Stimulated activated naive CD8-positive, alpha-beta T cell treated with anti-CD3 and anti-CD28 coated beads, Interleukin-15, Interleukin-2, amounts not matched to agents 100 ng/mL and 50 ng/mL, for 24 hours (primary cell): ENCODE measurements around the gene PTPRE.

Experiments
- H3K27ac Mint-ChIP-seq: one replicate; pipeline ENCODE4 v1.8.0; 2021; ENCODE audit warnings: mild to moderate bottlenecking, mixed read lengths
- H3K27me3 Mint-ChIP-seq: one replicate; pipeline ENCODE4 v1.8.0; 2021; ENCODE audit warnings: mixed read lengths
- H3K36me3 Mint-ChIP-seq: one replicate; pipeline ENCODE4 v1.8.0; 2021; ENCODE audit warnings: low read depth, mixed read lengths
- H3K4me1 Mint-ChIP-seq: one replicate; pipeline ENCODE4 v1.8.0; 2021; ENCODE audit warnings: low read depth, mixed read lengths
- H3K4me3 Mint-ChIP-seq: one replicate; pipeline ENCODE4 v1.8.0; 2021; ENCODE audit warnings: mild to moderate bottlenecking, mixed read lengths
- H3K9me3 Mint-ChIP-seq: one replicate; pipeline ENCODE4 v1.8.0; 2021; ENCODE audit warnings: mixed read lengths

PTPRE gene

DNA sequence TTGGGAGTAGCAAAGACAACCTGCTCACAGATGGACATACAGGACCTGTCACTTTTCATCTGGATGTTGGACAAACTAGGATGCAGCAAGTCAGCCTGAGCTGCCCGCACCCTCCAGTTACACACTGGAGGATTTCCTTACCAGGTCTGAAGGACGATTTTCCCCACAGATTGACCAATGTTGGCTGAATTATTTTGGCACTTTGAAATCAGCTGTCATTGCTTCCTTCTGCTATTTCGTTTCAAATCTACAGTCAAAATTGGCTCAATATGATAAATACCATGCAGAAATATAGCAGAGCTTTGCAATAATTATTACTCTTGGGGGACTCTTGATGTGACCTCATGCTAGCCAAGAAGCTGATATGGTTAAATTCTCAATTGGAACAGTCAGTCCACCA, 16.7 kb upstream of the PTPRE start:
- no peak overlapping the region for H3K4me3 Mint-ChIP-seq
- H3K27me3 Mint-ChIP-seq, result peaks cover 6% of the 10 kb centered on the region
- H3K4me1 Mint-ChIP-seq, result no peaks in the 10 kb centered on the region
- no peak overlapping the region for H3K27ac Mint-ChIP-seq
- H3K9me3 Mint-ChIP-seq, result no peaks in the 10 kb centered on the region
- H3K36me3 Mint-ChIP-seq, result no peaks in the 10 kb centered on the region

- Mint-ChIP-seq H3K4me1 (no peaks in the 10 kb centered on the region), H3K36me3 (no peaks in the 10 kb centered on the region), H3K27ac (no peak overlapping the region), H3K4me3 (no peak overlapping the region), H3K9me3 (no peaks in the 10 kb centered on the region), H3K27me3 (peaks cover 6% of the 10 kb centered on the region)
Measured at GRCh38 chr10:127890832-127891334, 16.0 kb upstream of the PTPRE start.

GRCh38 chr10:127892743-127893142, 14.2 kb upstream of the PTPRE start, which contains the start of gene CLRN3:
TSS of gene CLRN3 (minus strand) at chr10:127892941. CDS start at chr10:127892784, 157 bp downstream.
- H3K27ac Mint-ChIP-seq, result no peak within 1 kb of the TSS
- no peaks in the 10 kb centered on the region for H3K9me3 Mint-ChIP-seq
- H3K27me3 Mint-ChIP-seq, result peaks cover 8% of the 10 kb centered on the region
- no peaks in the 10 kb centered on the region for H3K36me3 Mint-ChIP-seq
- no peaks in the 10 kb centered on the region for H3K4me1 Mint-ChIP-seq
- no peak within 1 kb of the TSS for H3K4me3 Mint-ChIP-seq

DNA sequence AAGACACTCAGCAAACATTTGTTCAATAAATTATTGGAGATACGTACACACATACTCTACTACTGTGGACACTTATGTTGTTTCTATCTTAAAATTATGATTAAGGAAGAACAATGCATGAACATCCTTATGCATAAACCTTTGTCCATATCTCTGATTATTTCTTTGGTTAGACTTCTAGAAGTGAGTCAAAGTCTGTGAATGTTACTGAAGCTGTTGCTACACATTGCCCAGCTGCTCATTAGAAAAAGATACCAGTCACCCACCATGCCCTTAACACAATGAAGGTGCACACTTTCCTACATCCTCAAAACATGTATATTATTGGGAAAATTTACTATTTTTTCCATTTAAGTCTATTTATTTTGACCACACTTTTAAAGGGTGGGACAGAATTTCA, 12.8 kb upstream of the PTPRE start:
- peaks cover 19% of the 10 kb centered on the region for H3K27me3 Mint-ChIP-seq
- H3K4me3 Mint-ChIP-seq, result no peak overlapping the region
- no peaks in the 10 kb centered on the region for H3K4me1 Mint-ChIP-seq
- no peaks in the 10 kb centered on the region for H3K36me3 Mint-ChIP-seq
- H3K27ac Mint-ChIP-seq, result no peak overlapping the region
- H3K9me3 Mint-ChIP-seq, result no peaks in the 10 kb centered on the region

DNA sequence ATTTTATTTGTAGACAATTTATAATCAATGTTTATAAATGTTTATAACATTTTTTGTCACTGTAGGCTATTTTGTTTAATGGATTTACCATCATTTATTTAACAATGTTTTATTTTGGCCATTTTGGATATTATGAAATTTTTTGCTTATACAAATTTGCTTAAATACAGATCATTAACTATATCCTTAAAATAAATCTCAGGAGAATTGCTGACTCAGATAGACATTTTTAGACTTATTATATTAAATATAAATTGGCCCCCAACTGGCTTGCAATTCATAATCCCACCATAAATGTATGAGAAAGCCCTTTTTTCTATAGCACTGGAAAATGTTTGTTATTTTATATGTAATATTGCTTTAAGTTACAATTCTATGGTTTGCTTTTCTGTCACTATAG, 10.3 kb upstream of the PTPRE start:
- Mint-ChIP-seq H3K4me3 (no peak overlapping the region), H3K27me3 (peaks cover 29% of the 10 kb centered on the region), H3K4me1 (no peaks in the 10 kb centered on the region), H3K27ac (no peak overlapping the region), H3K36me3 (no peaks in the 10 kb centered on the region), H3K9me3 (no peaks in the 10 kb centered on the region)

DNA sequence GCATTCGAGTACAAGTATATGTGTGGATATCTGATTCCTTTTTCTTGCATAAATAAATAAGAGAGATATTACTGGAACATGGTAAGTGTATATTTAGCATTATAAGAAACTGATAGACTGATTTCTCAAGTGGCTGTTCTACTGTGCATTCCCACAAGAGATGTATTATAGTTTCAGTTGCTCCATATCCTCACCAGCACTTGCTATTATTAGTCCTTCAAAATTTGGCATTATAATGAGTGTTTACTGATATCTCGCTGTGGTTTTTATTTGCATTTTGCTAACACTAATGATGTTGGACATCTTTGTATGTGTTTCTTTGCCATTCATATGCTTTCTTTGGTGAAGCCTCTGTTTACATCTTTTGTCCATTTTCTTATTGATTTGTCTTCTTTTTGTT, 9.7 kb upstream of the PTPRE start:
- Mint-ChIP-seq H3K9me3 (no peaks in the 10 kb centered on the region), H3K4me3 (no peak overlapping the region), H3K36me3 (no peaks in the 10 kb centered on the region), H3K27me3 (peaks cover 29% of the 10 kb centered on the region), H3K4me1 (no peaks in the 10 kb centered on the region), H3K27ac (no peak overlapping the region)

DNA sequence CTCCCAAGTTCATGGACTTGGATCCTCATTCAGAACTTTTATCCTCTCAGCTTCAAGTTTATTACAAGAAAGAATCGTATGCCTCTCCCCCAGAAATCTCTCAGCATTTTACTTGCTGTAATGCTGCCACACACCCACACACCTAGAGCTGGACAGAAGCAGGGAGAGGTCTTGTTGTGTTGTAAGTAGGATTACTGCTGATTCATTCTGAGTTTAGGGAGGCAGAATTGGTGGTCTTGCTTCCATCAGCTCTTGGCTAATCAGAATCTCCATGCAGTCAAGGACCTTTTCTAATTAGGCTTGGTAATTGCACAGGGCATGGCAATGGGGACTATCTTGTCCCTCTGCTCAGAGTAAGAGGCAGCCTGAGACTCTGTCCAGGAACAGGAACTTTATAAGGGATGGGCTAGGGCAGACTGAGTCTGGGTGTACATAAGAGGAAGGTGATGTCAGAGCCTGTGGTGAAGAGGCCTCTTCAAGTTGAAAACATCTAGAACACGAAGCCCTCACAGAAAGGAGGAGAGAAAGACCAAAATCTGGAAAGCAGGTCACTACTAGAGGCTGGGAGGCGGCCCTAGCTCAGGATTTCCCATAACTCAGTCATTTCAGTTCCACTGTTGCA, 7.0 kb upstream of the PTPRE start:
- Mint-ChIP-seq H3K9me3 (no peaks in the 10 kb centered on the region), H3K4me1 (no peaks in the 10 kb centered on the region), H3K27ac (no peak overlapping the region), H3K36me3 (no peaks in the 10 kb centered on the region), H3K4me3 (no peak overlapping the region), H3K27me3 (peaks cover 30% of the 10 kb centered on the region)

GRCh38 chr10:127903789-127904188, 3.1 kb upstream of the PTPRE start:
- H3K4me3 Mint-ChIP-seq, result no peak overlapping the region

DNA sequence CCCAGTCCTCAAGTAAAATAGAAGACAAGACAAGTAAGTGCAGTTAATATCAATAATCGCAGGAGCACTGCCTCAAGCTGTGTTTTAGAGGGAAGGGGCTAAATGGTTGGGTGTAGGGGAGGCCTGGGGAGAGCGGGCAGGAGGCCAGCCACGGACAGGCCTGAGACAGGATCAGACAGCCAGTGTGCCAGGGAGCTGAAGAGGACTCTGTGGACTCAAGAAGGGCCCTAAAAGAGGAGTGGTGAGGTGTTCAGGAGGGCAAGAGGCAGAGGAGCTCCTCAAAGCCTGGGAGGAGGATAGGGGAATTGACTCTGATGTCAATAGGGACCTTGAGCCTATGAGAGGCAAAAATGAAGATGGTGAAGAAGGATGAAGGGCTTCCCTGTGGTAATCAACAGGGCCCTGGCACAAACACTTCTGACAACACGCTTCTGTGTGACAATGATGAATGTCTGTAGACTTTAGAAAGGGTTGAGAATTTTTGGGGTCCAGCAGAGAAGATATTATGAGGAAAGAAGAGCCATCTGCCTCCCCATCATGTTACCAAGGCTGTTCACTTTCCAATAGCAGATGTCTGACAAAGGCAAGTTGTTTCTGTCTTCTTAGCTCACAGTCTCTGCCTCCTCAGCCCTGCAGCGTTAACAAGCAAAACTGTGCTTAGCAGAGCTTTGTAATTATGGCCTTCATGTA, 2.4 kb upstream of the PTPRE start:
- Mint-ChIP-seq H3K27me3 (peaks cover 27% of the 10 kb centered on the region), H3K4me3 (no peak overlapping the region), H3K27ac (no peak overlapping the region), H3K36me3 (no peaks in the 10 kb centered on the region), H3K4me1 (no peaks in the 10 kb centered on the region), H3K9me3 (no peaks in the 10 kb centered on the region)

More at GRCh38 chr10:127903789-127904188, 3.1 kb upstream of the PTPRE start:
- Mint-ChIP-seq H3K27me3 (peaks cover 34% of the 10 kb centered on the region), H3K36me3 (no peaks in the 10 kb centered on the region), H3K4me1 (no peaks in the 10 kb centered on the region), H3K27ac (no peak overlapping the region), H3K9me3 (no peaks in the 10 kb centered on the region)

GRCh38 chr10:127905001-127905847, 1.7 kb upstream of the PTPRE start:
- Mint-ChIP-seq H3K27me3 (peaks cover 21% of the 10 kb centered on the region), H3K4me3 (no peak overlapping the region), H3K27ac (no peak overlapping the region), H3K36me3 (no peaks in the 10 kb centered on the region), H3K9me3 (no peaks in the 10 kb centered on the region), H3K4me1 (no peaks in the 10 kb centered on the region)

DNA sequence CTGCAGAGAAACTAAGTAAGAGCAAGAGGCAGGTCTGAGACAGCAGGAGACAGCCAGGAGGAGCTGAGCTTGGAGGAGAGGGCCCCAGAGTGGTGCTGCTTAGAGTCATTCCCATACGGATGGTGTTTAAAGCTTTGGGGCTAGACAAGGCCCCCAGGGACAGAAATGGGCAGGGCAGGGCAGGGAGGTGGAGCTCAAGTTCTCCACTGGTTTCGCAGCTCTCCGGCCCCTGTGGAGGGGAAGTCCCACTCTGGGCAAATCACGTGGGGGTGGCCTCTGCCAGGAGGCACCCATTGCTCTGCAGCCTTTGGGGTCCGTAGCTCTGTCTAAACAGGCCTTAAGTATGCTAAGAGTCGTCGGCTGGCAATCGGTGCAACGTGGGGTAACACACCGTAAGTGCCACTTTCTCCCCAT, 1.0 kb upstream of the PTPRE start:
- H3K27me3 Mint-ChIP-seq, result peaks cover 21% of the 10 kb centered on the region
- no peaks in the 10 kb centered on the region for H3K36me3 Mint-ChIP-seq
- H3K9me3 Mint-ChIP-seq, result no peaks in the 10 kb centered on the region
- no peaks in the 10 kb centered on the region for H3K4me1 Mint-ChIP-seq
- no peak overlapping the region for H3K27ac Mint-ChIP-seq
- H3K4me3 Mint-ChIP-seq, result no peak overlapping the region

DNA sequence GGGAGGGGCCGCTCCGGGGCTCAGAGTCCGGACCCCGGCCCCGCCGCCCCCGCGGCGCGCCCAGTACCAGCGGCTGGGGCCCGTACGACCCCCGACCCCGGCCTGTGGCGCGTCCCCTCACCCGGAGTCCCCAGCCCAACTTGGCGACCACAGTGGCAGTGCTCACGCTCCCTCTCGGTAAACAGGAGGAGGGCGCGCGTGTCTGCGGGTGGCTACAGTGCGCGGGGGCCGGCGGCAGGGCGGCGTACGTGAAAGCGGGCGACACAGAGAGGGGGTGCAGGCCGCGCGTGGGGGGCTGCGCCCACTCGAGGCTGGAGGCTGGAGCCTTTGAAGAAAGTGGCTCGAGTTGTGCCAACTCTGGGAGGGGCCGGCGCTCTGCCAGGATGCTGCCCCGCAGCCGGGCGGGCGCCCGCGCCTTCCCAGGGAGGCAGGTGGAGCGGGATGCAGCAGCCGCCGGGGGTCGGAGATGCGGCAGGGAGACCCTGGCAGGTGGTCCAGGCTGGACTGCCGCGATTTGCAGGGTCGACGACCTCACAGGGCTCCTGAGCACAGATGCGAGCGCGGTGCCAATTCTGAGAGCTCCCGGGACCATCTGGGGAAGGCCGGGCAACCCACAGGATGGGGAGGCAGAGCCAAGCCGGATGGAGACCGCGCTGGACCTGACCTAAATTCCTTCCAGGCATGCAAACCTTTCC, 655 bp downstream of the PTPRE start:
- no peaks in the 10 kb centered on the region for H3K36me3 Mint-ChIP-seq
- peaks cover 21% of the 10 kb centered on the region for H3K27me3 Mint-ChIP-seq
- no peak overlapping the region for H3K27ac Mint-ChIP-seq
- no peaks in the 10 kb centered on the region for H3K9me3 Mint-ChIP-seq
- H3K4me1 Mint-ChIP-seq, result no peaks in the 10 kb centered on the region
- peak overlapping the region; percentile 36 for H3K4me3 Mint-ChIP-seq

DNA sequence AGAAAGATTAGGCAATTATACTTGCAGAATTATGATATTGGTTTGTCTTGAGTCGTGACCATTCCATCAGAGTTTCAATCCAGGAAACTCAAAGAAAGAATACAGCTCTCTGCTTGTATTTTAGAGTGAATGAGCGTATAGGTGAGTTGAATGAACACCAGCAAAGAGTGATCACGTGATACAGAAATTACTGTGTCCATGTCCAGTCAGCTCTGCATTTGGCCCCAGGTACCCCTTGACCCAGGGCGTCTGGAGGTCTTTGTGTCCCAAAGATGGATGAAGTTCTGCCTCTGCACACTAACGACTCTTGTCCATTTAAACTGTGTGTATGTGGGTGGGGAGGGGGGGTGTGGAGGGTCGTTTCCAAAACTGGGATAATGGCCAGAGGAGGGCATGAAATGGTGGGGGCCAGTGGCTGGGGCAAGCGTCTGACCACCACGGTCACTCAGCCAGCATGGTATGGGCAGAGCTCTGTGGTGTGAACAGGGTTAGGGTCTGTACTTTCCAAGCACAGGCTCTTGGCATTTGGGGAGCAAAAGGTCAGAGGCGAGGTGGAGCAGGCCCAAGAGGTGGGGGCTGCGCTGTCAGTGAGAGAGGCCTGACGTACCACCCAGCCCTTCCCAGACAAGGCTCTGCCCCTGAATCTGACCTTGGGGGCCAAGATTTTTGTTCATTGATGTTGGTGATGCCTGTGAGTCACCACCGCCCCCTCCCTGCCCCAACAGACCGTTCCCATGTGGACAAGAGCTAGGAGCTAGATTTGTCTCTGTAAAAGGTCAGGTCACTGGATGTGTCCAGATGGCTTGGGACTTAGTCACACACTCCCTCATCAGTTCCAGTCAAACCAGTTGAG, 1.4 kb downstream of the PTPRE start:
- Mint-ChIP-seq H3K4me1 (no peaks in the 10 kb centered on the region), H3K36me3 (no peaks in the 10 kb centered on the region), H3K4me3 (peak overlapping the region; percentile 36), H3K27ac (no peak overlapping the region), H3K27me3 (peaks cover 21% of the 10 kb centered on the region), H3K9me3 (no peaks in the 10 kb centered on the region)

DNA sequence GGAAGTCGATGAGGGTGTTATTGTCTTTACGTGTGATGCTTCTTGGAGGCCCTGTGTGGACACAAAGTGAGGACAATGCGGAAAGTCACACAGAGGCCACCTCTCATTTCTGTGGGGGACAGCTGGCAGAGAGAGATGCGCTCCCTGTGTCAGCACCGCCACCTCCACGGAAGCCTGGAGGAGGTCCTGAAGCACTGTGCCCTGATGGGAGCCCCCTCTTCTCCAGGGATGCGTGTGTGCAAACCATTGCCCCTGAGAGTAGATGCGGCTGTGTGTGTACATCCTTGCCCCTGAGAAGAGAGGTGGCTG, 2.0 kb downstream of the PTPRE start:
- H3K27me3 Mint-ChIP-seq, result peaks cover 21% of the 10 kb centered on the region

More for the DNA sequence above, 2.0 kb downstream of the PTPRE start:
- Mint-ChIP-seq H3K36me3 (no peaks in the 10 kb centered on the region), H3K4me1 (no peaks in the 10 kb centered on the region), H3K9me3 (no peaks in the 10 kb centered on the region), H3K27ac (no peak overlapping the region), H3K4me3 (no peak overlapping the region)
